Spleen (tissue), 11 donors: ENCODE results near the gene VWA5B2. TPM values are rescaled to one million over a fixed set of nuclear protein-coding genes. Genes with fewer than 3 reads are reported as not detected.

ENCODE experiments used
- DNase-seq: peaks from one replicate; pipeline ENCODE4 v3.0.0-alpha.2; 2020
- H3K27ac ChIP-seq, 8 donors: fragments of 200-600 bp; sonication (generic) in 7 of 8; 1 replicate in 4 of 8; 2 replicates in 4 of 8; pipeline versions ENCODE4 v1.5.0 to v1.8.0; 2016 to 2021; ENCODE audit warnings: inconsistent platforms in 4 of 8, mild to moderate bottlenecking in 4 of 8, moderate library complexity in 1 of 8
- H3K27me3 ChIP-seq, 7 donors: fragments of 200-600 bp; sonication (generic) in 6 of 7; replicated peaks in 1 of 7; 1 replicate in 4 of 7; 2 replicates in 3 of 7; pipeline versions ENCODE4 v1.5.0 to v1.8.0; 2016 to 2021; ENCODE audit warnings: inconsistent platforms in 3 of 7, mild to moderate bottlenecking in 1 of 7
- H3K36me3 ChIP-seq, 6 donors: fragments of 200-600 bp; sonication (generic) in 5 of 6; 1 replicate in 4 of 6; 2 replicates in 2 of 6; pipeline versions ENCODE4 v1.5.0 to v1.8.0; 2016 to 2021; ENCODE audit warnings: inconsistent platforms in 2 of 6
- H3K4me1 ChIP-seq, 6 donors: fragments of 200-600 bp; sonication (generic) in 5 of 6; 1 replicate in 3 of 6; 2 replicates in 3 of 6; pipeline versions ENCODE4 v1.5.0 to v1.8.0; 2016 to 2021; ENCODE audit warnings: inconsistent platforms in 3 of 6
- H3K4me3 ChIP-seq, 8 donors: fragments of 200-600 bp; sonication (generic) in 7 of 8; 1 replicate in 4 of 8; 2 replicates in 4 of 8; pipeline versions ENCODE4 v1.5.0 to v1.8.0; 2016 to 2021; ENCODE audit warnings: inconsistent platforms in 4 of 8, mild to moderate bottlenecking in 4 of 8, moderate library complexity in 2 of 8
- H3K9me3 ChIP-seq, 8 donors: fragments of 200-600 bp; sonication (generic) in 7 of 8; 1 replicate in 4 of 8; 2 replicates in 4 of 8; pipeline versions ENCODE4 v1.5.0 to v1.8.0; 2016 to 2021; ENCODE audit warnings: inconsistent platforms in 4 of 8
- POLR2A ChIP-seq, 3 donors: fragments of 450-650 bp; IDR thresholded peaks; one replicate each; pipeline ENCODE4 v1.5.1; 2017; ENCODE audit warnings: antibody characterized with exemption in 3 of 3, mild to moderate bottlenecking in 1 of 3
- POLR2AphosphoS5 ChIP-seq, 3 donors: sonication (generic); formaldehyde crosslinking; IDR thresholded peaks; one replicate each; pipeline ENCODE4 v1.5.1; 2017; ENCODE audit warnings: antibody characterized with exemption in 3 of 3
- WGBS, 5 donors: extraction: QIAGEN DNeasy Blood & Tissue Kit in 3 of 5; methylation state at CpG; one replicate each; pipeline versions ENCODE4 v1.1.5 to v1.1.7; 2013 to 2018; 5-methylcytosine and 5-hydroxymethylcytosine counted together
- intact Hi-C: fragments of 100-400 bp; cut with DNase I; formaldehyde crosslinking; loops from one replicate; pipeline ENCODE4 v1.15.0; 2023; ENCODE audit warnings: low total_unique reads
- polyA plus RNA-seq, 3 donors: library from polyadenylated mRNA; stranded (reverse); fragments of 200-250 nt; gene quantifications; one replicate each; pipeline ENCODE4 v1.2.1, GENCODE V29; 2013
- total RNA-seq, 7 donors: library from RNA; depleted of rRNA in 3 of 7; stranded (reverse); fragments of >200 nt in 3 of 7; fragmentation: NEBNext Ultra II Directional in 4 of 7; extraction: Animal tissue kit (Norgen Biotek cat#: 25700) in 4 of 7; gene quantifications; one replicate each; pipeline versions ENCODE4 v1.1.0 to v1.2.1, GENCODE V29; 2016 to 2021
- TF ChIP-seq, protein P1 (sequence below), 11 experiments: fragments of 200-600 bp in 7 of 11; fragments of 450-650 bp in 4 of 11; sonication (generic) in 4 of 11; IDR thresholded peaks in 8 of 11; conservative IDR thresholded peaks in 3 of 11; 1 replicate in 7 of 11; 2 replicates in 4 of 11; pipeline versions ENCODE4 v1.4.0 to v1.8.0; 2016 to 2021; ENCODE audit warnings: antibody characterized with exemption in 11 of 11, inconsistent platforms in 4 of 11, mild to moderate bottlenecking in 1 of 11
- donor health status: healthy with polysubstance abuse.
- donor health status: DM: no; HTN: no; CAD: no; lungs with moderate emphysema.
- donor health status: DM: no; HTN: no; CAD: no.
- donor health status: Bipolar disorder and iron deficiency.
- donor health status: healthy.
- donor health status: DM: no; HTN: no; CAD: no.
- donor health status: DM: yes; HTN: yes; CAD: no.

VWA5B2 gene
- total and polyA plus RNA-seq, 10 donors: 0.02 to 0.68 (median 0.08) TPM; not detected in 5

DNA sequence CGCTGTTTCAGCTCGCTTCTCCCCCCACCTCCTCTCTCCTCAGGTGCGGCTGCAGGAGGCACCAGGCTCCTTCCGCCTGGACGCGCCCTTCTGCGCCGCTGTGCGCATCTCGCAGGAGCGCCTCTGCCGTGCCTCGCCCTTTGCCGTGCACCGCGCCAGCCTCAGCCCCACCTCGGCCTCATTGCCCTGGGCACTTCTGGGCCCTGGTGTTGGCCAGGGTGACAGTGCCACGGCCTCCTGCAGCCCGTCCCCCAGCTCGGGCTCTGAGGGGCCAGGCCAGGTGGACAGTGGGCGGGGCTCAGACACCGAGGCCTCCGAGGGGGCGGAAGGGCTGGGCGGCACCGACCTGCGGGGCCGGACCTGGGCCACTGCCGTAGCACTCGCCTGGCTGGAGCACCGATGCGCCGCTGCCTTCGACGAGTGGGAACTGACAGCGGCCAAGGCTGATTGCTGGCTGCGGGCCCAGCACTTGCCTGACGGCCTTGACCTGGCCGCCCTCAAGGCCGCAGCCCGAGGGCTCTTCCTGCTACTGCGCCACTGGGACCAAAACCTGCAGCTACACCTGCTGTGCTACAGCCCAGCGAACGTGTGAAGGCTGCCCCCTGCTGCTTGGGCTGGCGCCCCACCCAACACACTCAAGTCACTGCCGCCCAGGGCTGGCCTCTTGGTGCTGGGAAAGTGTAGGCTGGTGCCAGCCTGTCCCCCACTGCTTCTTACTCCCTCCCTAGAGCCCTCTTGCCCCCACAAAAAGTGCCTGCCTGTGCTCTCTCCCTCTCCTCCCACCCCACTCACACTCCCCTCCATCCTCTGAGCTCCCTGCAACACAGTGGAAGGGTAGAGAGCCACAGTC is 12.3 kb downstream of the VWA5B2 start:
- H3K9me3 ChIP-seq: no peaks in the 10 kb centered on the region
- H3K36me3 ChIP-seq: peaks cover 0 to 51% (median 37%) of the 10 kb centered on the region in 6 donors
- peak; percentile 80 for DNase-seq
- WGBS, 5 donors: 40 to 61% (median 56%) methylated on average over 26 to 46 of the region's 46 CpGs
- TF ChIP-seq POLR2AphosphoS5 (IDR thresholded peaks at IDR 0.05) (peak; percentile 33 to 78 (median 72)), POLR2A (IDR thresholded peaks at IDR 0.05) (no peak)
- TF ChIP-seq, protein P1, sequence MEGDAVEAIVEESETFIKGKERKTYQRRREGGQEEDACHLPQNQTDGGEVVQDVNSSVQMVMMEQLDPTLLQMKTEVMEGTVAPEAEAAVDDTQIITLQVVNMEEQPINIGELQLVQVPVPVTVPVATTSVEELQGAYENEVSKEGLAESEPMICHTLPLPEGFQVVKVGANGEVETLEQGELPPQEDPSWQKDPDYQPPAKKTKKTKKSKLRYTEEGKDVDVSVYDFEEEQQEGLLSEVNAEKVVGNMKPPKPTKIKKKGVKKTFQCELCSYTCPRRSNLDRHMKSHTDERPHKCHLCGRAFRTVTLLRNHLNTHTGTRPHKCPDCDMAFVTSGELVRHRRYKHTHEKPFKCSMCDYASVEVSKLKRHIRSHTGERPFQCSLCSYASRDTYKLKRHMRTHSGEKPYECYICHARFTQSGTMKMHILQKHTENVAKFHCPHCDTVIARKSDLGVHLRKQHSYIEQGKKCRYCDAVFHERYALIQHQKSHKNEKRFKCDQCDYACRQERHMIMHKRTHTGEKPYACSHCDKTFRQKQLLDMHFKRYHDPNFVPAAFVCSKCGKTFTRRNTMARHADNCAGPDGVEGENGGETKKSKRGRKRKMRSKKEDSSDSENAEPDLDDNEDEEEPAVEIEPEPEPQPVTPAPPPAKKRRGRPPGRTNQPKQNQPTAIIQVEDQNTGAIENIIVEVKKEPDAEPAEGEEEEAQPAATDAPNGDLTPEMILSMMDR (IDR thresholded peaks at IDR 0.05 in 8 of 11, conservative IDR thresholded peaks at IDR 0.05 in 3 of 11): peak in 9 of 11 experiments; percentile 22 to 68 (median 52)
- H3K4me3 ChIP-seq: peak overlapping the region in 1 of 8 donors; percentile 17
- peaks cover 0 to 5% (median 0%) of the 10 kb centered on the region in 7 donors for H3K27me3 ChIP-seq
- H3K4me1 ChIP-seq: peaks cover 0 to 19% (median 8%) of the 10 kb centered on the region in 6 donors
- H3K27ac ChIP-seq: no peak overlapping the region
- intact Hi-C loops: loop anchor here (10.0 kb wide), 1 partner anchor 87 kb away; the partner anchor contains the start of gene DVL3

DNA sequence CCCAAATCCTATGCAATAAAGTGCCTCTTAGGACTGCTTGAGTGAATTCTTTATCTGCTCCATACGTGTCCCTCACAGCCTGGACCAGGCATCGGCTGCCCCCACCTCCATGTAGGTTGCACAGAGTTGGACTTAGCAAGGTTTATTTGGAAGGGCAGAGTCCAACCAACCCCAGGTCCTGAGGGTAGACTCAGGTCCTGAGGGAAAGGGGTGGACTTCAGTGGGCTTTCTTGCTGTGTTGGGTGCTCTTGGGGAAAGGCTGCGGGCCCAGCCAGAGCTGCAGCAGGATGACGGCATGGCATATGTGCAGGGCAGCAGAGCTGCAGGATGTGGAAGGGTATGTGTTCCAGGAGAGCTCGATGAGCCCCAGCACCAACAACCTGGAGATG is 12.9 kb downstream of the VWA5B2 start:
- Histone ChIP-seq H3K9me3 (no peaks in the 10 kb centered on the region), H3K4me3 (no peak overlapping the region), H3K36me3 (peaks cover 0 to 51% (median 37%) of the 10 kb centered on the region in 6 donors), H3K27ac (no peak overlapping the region), H3K4me1 (peaks cover 0 to 26% (median 11%) of the 10 kb centered on the region in 6 donors), H3K27me3 (no peaks in the 10 kb centered on the region)
- intact Hi-C loops: loop anchor here (10.0 kb wide), 1 partner anchor 87 kb away; the partner anchor contains the start of gene DVL3
- WGBS, 5 donors: 63 to 99% (median 88%) methylated on average over 5 of the region's 5 CpGs
- peak; percentile 45 for DNase-seq
- TF ChIP-seq POLR2AphosphoS5 (IDR thresholded peaks at IDR 0.05): no peak
- TF ChIP-seq POLR2A (IDR thresholded peaks at IDR 0.05): no peak
- TF ChIP-seq, protein P1 (IDR thresholded peaks at IDR 0.05 in 8 of 11, conservative IDR thresholded peaks at IDR 0.05 in 3 of 11): no peak

DNA sequence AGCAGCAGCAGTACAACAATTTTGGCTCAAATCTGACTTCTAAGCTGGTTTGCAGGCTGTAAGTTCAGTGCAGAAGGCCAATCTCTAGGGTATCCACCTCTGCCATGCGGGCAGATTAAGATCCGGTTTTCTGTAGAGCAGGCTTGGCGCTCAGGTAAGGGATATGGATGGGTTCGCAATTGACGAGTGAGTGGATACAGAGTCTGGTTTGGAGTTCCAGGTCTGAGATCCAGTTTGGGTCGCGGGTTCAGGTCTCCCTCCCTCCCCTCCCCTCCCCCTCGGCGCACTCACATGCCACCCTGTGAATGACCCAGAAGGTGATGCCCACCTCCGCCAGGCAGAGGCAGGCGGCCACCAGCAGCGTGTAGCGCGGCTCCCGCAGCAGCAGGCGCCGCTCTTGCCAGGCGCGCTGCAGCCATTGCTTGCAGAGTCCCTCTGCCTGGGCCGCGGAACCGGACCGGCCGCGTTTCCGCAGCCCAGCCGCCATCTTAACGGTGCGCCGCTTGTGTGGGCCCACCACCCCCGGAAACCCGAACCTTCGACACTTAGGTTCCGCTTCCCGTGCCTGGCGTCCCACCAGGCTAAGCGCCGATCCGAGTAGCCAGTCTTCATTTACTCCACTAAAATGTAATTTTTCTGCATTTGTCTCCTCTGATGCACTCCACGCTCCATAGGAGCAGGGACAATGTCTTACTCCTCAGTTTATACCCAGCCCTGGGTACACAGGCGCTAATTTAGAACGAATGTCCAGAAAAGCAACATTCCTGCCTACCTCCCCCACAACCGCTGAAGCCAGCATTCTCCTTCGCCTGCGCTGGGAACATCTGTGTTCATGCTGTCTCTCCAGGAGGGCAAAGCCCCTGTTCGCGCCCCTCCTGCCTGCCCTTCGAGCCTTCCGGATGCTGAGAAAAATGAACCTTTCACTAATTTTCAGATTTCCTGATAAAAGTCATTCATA is 19.3 kb downstream of the VWA5B2 start, which contains the start of gene ALG3:
Gene ALG3, minus strand, starts transcription at position 509 of the 958 bp plus-strand sequence. Its CDS starts 22 bp downstream, at position 487.
- intact Hi-C loops: loop anchor here (10.0 kb wide), 1 partner anchor 94 kb away; the partner anchor contains the start of gene DVL3
- no peaks in the 10 kb centered on the region for H3K9me3 ChIP-seq
- TF ChIP-seq POLR2A (IDR thresholded peaks at IDR 0.05) (peak in 2 of 3 donors; percentile 50 to 73), POLR2AphosphoS5 (IDR thresholded peaks at IDR 0.05) (peak; percentile 88 to 92 (median 89))
- TF ChIP-seq, protein P1 (IDR thresholded peaks at IDR 0.05 in 8 of 11, conservative IDR thresholded peaks at IDR 0.05 in 3 of 11): peak in 1 of 11 experiments; percentile 5
- peaks cover 4 to 44% (median 26%) of the 10 kb centered on the region in 6 donors for H3K4me1 ChIP-seq
- 0 to 1% (median 1%) methylated on average over 36 to 49 of the region's 49 CpGs for WGBS, 5 donors
- peaks cover 0 to 25% (median 20%) of the 10 kb centered on the region in 6 donors for H3K36me3 ChIP-seq
- peak within 1 kb of the TSS; percentile 79 to 100 (median 96) for H3K4me3 ChIP-seq
- H3K27me3 ChIP-seq: no peaks in the 10 kb centered on the region
- peak within 1 kb of the TSS; percentile 73 to 93 (median 86) for H3K27ac ChIP-seq
- DNase-seq: peak; percentile 94
